Naive thymus-derived CD8-positive, alpha-beta T cell (primary cell): Measurements from ENCODE around the gene ANKH. TPM values are rescaled to one million over a fixed set of nuclear protein-coding genes. Genes with fewer than 3 reads are reported as not detected.

Source experiments
- ATAC-seq, 2 donors: fragments of 150-1000 bp; cut with Tn5 transposase in 1 of 2; sonication (Bioruptor Pico), chemical (Tn5 transposase) in 1 of 2; 1 replicate in 1 of 2; 2 replicates in 1 of 2; pipeline ENCODE4 v1.10.0; 2021; ENCODE audit warnings: mild to moderate bottlenecking in 2 of 2, moderate library complexity in 2 of 2
- POLR2A ChIA-PET: fragments of 350-600 bp; sonication (Branson Sonifier 250); formaldehyde crosslinking; loops from one replicate; lab custom pipeline; 2021; ENCODE audit warnings: antibody characterized with exemption; lab: Charles Lee
- DNase-seq, 10 donors: peaks; one replicate each; pipeline versions ENCODE4 v3.0.0 to v3.0.0-alpha.2; 2020 to 2022
- H3K27ac Mint-ChIP-seq, 10 donors: one replicate each; pipeline ENCODE4 v1.8.0; 2020 to 2022; ENCODE audit warnings: mild to moderate bottlenecking in 10 of 10, mixed read lengths in 10 of 10, moderate library complexity in 4 of 10, inconsistent platforms in 1 of 10
- H3K27me3 Mint-ChIP-seq, 5 donors: one replicate each; pipeline ENCODE4 v1.8.0; 2021 to 2022; ENCODE audit warnings: mixed read lengths in 5 of 5
- H3K36me3 Mint-ChIP-seq, 3 donors: one replicate each; pipeline ENCODE4 v1.8.0; 2020 to 2022; ENCODE audit warnings: mixed read lengths in 3 of 3, mild to moderate bottlenecking in 2 of 3, inconsistent platforms in 1 of 3
- H3K4me1 Mint-ChIP-seq, 4 donors: one replicate each; pipeline ENCODE4 v1.8.0; 2021 to 2022; ENCODE audit warnings: mixed read lengths in 4 of 4
- H3K4me3 Mint-ChIP-seq, 10 donors: one replicate each; pipeline ENCODE4 v1.8.0; 2020 to 2022; ENCODE audit warnings: mild to moderate bottlenecking in 10 of 10, mixed read lengths in 10 of 10, moderate library complexity in 6 of 10, inconsistent platforms in 1 of 10
- H3K9me3 Mint-ChIP-seq, 9 donors: one replicate each; pipeline ENCODE4 v1.8.0; 2020 to 2022; ENCODE audit warnings: mixed read lengths in 9 of 9, mild to moderate bottlenecking in 3 of 9, inconsistent platforms in 1 of 9, moderate library complexity in 1 of 9
- polyA plus RNA-seq, 3 donors: library from polyadenylated mRNA; unstranded; fragments of 300-500 nt; fragmentation: Illumina TruSeq; gene quantifications; one replicate each; pipeline ENCODE4 v1.2.3, GENCODE V29; 2021
- total RNA-seq, 8 experiments: library from RNA in 2 of 8; stranded (reverse) in 2 of 8; gene quantifications; one replicate each; pipeline ENCODE4 v1.2.3 and lab custom pipeline; 2021 to 2026

Gene ANKH
- total and polyA plus RNA-seq, 5 experiments from 2014 or later: 29.1 to 162 (median 41.3) TPM

DNA sequence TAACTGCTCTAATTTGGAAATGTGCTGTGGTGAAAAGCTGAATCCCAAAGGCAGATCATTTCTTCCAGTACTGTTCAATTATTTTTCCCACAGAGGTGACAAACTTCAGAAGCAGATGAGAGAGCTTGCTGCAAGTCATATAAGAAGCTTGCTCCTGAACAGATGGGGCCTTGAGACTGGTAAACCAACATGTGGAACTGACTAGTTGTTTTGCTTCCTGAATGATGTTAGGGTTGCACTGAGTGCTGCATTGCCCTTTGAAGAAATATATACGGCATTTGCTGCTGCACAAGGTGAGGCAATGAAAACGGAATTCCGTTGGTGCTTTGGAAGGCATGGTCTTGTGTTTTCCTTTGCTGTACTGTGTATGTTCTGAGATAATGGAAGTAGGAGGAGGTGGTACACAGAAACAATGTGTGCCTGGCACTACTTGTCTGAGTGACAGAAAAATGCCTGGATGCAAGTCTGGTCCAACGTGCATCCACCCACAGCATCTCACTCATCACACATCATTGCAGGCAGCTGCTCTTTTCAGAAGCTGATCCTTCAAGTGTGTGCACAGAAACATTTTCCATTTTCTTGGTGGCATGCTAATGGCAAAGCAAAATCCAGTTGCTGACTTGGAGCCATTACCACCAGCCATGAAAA is 76.9 kb downstream of the ANKH start:
- POLR2A ChIA-PET: no interaction called here
- DNase-seq: peak in 1 of 10 donors; percentile 11
- Mint-ChIP-seq H3K4me1 (peaks cover 33 to 58% (median 55%) of the 10 kb centered on the region in 4 donors), H3K27me3 (no peaks in the 10 kb centered on the region), H3K9me3 (no peaks in the 10 kb centered on the region), H3K36me3 (peaks cover 0 to 23% (median 18%) of the 10 kb centered on the region in 3 donors), H3K27ac (peak overlapping the region in 8 of 10 donors; percentile 6 to 72 (median 23)), H3K4me3 (no peak overlapping the region)
- ATAC-seq: peak in 1 of 2 donors; percentile 54

DNA sequence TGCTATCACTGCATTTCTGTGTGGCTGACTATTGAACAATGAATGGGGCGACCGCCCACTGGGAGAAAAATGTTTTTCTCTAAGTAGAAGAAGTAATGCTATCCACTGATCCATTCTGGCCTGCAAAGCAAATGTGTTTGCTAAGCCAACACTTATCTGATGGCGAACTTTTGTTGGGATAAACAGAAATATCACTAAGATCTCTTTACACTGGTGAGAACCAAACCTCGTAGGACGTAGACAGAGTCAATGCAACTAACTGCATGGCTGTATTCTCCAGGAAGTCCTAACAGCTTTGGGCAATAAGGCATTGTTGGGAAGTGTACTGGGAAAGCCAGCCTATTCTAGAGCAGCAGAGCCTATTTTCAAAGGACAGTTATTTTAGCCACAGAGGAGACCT is 77.7 kb downstream of the ANKH start:
- no peak for DNase-seq
- POLR2A ChIA-PET: no interaction called here
- Mint-ChIP-seq H3K9me3 (no peaks in the 10 kb centered on the region), H3K27me3 (no peaks in the 10 kb centered on the region), H3K27ac (peak overlapping the region in 3 of 10 donors; percentile 6 to 60 (median 9)), H3K4me3 (no peak overlapping the region), H3K4me1 (peaks cover 33 to 56% (median 50%) of the 10 kb centered on the region in 4 donors), H3K36me3 (peaks cover 0 to 24% (median 18%) of the 10 kb centered on the region in 3 donors)
- no peak for ATAC-seq

DNA sequence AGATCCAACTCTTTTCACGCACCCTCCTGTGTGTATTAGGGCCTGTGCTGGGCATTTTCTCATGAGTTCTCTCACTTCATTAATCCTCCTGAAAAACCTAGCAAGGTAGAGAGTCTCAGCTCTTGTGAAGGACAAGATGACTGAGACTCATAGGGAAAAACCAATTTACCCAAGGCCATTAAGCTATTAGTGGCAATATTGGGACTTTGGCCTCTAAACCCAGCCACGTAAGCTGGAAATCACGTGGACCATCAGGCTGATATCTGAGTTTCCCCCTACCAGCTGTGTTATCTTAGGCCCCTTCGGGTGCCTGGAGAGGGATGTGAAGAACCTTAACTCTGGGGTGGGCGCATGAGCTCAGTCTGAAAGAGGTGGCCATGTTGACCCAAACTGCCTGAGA is 80.7 kb downstream of the ANKH start:
- Mint-ChIP-seq H3K36me3 (peaks cover 0 to 28% (median 12%) of the 10 kb centered on the region in 3 donors), H3K4me3 (peak overlapping the region in 5 of 10 donors; percentile 26 to 60 (median 49))

DNA sequence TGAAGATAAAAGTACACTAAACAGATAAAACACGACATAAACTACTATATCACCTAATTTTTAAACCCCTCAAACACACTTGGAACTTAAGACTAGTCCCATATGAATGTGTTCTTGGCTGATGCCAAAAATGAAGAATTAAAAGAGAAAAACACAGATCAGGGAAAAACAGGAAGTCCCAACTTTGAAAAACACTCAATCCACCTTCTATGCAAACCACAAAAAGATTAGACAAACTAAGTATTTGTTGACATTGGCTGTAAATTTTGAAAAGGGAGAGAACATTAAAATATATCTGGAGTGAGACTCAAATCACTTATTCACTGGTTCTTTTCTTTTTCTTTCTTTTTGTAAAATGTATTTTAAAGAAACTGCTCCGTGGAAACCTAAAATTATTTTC is 81.4 kb downstream of the ANKH start:
- POLR2A ChIA-PET: no interaction called here
- H3K27me3 Mint-ChIP-seq: no peaks in the 10 kb centered on the region
- DNase-seq (no peak), ATAC-seq (no peak)
- peaks cover 0 to 25% (median 12%) of the 10 kb centered on the region in 3 donors for H3K36me3 Mint-ChIP-seq
- peak overlapping the region in 9 of 10 donors; percentile 0 to 86 (median 47) for H3K27ac Mint-ChIP-seq
- H3K9me3 Mint-ChIP-seq: no peaks in the 10 kb centered on the region
- H3K4me3 Mint-ChIP-seq: peak overlapping the region in 9 of 10 donors; percentile 0 to 61 (median 39)
- peaks cover 31 to 68% (median 59%) of the 10 kb centered on the region in 4 donors for H3K4me1 Mint-ChIP-seq

More for the DNA sequence above, 80.7 kb downstream of the ANKH start:
- Mint-ChIP-seq H3K27me3 (no peaks in the 10 kb centered on the region), H3K4me1 (peaks cover 34 to 66% (median 61%) of the 10 kb centered on the region in 4 donors), H3K9me3 (no peaks in the 10 kb centered on the region), H3K27ac (peak overlapping the region in 9 of 10 donors; percentile 6 to 88 (median 60))
- POLR2A ChIA-PET: interaction anchor here (0.6 kb wide), 1 partner anchor 1839 kb away, joined by 4 read pairs; no protein-coding TSS in a partner anchor
- ATAC-seq (no peak), DNase-seq (no peak)

DNA sequence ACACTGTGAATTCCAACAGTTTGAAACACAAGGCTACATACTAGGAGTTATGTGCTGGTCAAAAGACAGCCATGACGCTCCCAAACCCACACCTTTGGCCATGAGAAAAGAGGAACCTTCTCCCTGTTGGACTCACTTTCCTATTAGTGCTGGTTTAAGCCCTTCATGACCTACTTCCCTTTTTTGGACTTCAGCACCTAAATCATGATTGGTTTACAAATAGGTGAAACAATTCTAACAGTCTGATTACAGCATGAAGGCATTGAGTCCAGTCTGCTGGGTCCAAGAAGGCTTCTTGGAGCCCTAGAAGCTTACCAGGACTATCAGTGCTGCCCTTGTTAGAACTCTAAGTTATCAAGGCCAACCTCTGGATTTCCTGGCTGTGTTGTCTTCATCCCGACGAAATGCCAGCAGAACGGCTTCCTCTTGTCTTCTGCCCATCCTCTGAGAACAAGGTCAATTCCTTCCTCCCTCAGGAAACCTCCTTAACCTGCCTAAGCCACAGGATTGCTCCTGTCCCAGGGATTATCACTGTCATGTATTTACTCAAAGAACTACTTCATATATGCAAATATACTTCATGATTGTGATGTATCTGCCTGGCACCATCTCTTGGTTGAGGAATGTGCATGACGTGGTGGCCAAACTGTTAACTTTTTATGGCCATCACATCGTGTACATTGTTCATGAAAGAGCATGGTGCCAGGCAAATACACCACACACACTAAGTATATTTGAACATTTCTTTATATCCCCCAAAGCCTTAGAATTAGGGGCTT is 83.6 kb downstream of the ANKH start:
- POLR2A ChIA-PET: no interaction called here

DNA sequence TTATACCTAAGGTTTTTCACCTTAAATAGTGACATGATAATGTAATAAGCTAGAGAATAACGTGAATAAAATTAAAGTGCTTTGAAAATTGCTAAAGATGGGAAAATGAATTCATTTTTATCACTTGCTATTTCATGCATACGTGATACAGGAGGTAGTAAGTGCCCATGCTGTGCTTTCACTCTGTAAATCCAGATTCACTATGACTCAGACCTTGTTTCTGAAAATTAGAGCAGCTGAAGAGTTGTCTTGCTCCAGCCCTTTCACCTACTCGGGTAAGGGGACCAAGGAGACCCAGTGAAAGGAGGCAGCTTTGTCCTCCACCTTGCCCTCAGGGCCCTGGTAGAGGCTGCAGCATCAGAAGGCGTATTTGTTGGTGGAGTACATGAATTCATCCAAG is 87.9 kb downstream of the ANKH start:
- no peaks in the 10 kb centered on the region for H3K27me3 Mint-ChIP-seq
- peaks cover 4 to 39% (median 20%) of the 10 kb centered on the region in 3 donors for H3K36me3 Mint-ChIP-seq
- DNase-seq (no peak), ATAC-seq (no peak)
- POLR2A ChIA-PET: interaction anchor here (0.6 kb wide), 1 partner anchor 26 kb away, joined by 3 read pairs; no protein-coding TSS in a partner anchor
- peak overlapping the region in 1 of 10 donors; percentile 35 for H3K27ac Mint-ChIP-seq
- peaks cover 27 to 69% (median 45%) of the 10 kb centered on the region in 4 donors for H3K4me1 Mint-ChIP-seq
- no peaks in the 10 kb centered on the region for H3K9me3 Mint-ChIP-seq
- no peak overlapping the region for H3K4me3 Mint-ChIP-seq

More for the DNA sequence above, 83.6 kb downstream of the ANKH start:
- no peaks in the 10 kb centered on the region for H3K9me3 Mint-ChIP-seq
- ATAC-seq (no peak), DNase-seq (no peak)
- H3K4me3 Mint-ChIP-seq: no peak overlapping the region
- H3K4me1 Mint-ChIP-seq: peaks cover 24 to 62% (median 51%) of the 10 kb centered on the region in 4 donors
- H3K27me3 Mint-ChIP-seq: no peaks in the 10 kb centered on the region
- peaks cover 4 to 31% (median 15%) of the 10 kb centered on the region in 3 donors for H3K36me3 Mint-ChIP-seq
- H3K27ac Mint-ChIP-seq: peak overlapping the region in 5 of 10 donors; percentile 17 to 54 (median 47)

DNA sequence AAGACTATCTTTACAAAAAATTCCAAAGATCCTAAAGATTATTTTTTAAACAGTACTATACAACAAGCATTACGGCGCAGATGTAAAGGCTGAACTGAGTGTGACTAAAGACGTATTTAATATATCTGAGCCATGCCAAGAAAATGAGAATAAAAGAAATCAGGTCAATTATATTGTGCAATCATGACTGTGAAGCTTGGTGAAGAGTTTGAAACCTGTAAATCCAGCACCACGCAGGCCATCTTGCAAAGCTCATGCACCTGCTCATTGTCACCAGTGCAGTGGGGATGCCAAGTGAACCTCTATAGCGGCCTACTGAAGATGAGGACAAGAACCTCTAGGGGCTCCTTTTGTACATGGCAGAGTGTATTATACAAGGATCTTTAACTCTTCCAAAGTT is 89.0 kb downstream of the ANKH start:
- POLR2A ChIA-PET: no interaction called here
- H3K36me3 Mint-ChIP-seq: peaks cover 4 to 40% (median 17%) of the 10 kb centered on the region in 3 donors
- H3K4me3 Mint-ChIP-seq: no peak overlapping the region
- ATAC-seq (no peak), DNase-seq (no peak)
- peaks cover 31 to 68% (median 41%) of the 10 kb centered on the region in 4 donors for H3K4me1 Mint-ChIP-seq
- H3K27ac Mint-ChIP-seq: no peak overlapping the region
- H3K9me3 Mint-ChIP-seq: no peaks in the 10 kb centered on the region
- no peaks in the 10 kb centered on the region for H3K27me3 Mint-ChIP-seq

DNA sequence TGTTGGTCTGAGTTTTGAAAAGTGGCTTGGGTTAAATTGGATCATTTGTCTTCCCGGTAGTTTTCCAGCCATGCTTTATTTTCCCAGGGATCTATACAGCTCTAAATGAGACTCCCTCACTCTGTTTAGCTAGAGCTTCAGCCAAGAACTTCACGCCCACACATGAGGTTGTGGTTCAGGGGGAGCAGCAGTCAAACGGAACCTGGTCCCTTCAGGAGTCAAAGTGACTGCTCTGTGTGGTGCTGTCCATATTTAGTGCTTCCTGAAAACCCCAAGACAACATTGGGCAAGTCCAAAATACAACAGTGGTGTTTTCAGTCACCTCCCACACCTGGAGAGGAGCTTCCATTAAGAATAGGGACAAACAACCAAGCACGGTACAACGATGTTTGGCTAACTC is 90.5 kb downstream of the ANKH start:
- POLR2A ChIA-PET: no interaction called here
- H3K36me3 Mint-ChIP-seq: peaks cover 4 to 36% (median 17%) of the 10 kb centered on the region in 3 donors
- no peak for DNase-seq
- no peak overlapping the region for H3K4me3 Mint-ChIP-seq
- no peak for ATAC-seq
- H3K27me3 Mint-ChIP-seq: no peaks in the 10 kb centered on the region
- H3K9me3 Mint-ChIP-seq: no peaks in the 10 kb centered on the region
- peaks cover 30 to 60% (median 41%) of the 10 kb centered on the region in 4 donors for H3K4me1 Mint-ChIP-seq
- peak overlapping the region in 3 of 10 donors; percentile 31 to 71 (median 71) for H3K27ac Mint-ChIP-seq

DNA sequence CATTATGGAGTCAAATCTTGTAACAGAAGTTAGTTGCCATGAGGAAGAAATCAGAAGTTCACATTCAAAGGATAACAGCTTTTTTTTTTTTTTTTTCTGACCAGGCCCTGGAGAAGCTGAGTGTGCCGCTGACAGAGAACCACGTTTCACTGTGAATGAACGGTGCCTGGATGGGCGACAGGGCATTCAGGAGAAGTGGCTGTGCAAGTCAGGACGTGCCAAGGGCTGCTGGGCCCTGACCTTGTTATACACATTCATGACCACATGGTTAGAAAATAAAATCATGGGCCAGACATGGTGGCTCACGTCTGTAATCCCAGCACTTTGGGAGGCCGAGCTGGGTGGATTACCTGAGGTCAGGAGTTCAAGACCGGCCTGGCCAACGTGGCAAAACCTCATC is 91.6 kb downstream of the ANKH start:
- Mint-ChIP-seq H3K27ac (peak overlapping the region in 2 of 10 donors; percentile 12 to 28), H3K4me1 (peaks cover 28 to 63% (median 46%) of the 10 kb centered on the region in 4 donors), H3K36me3 (peaks cover 4 to 35% (median 21%) of the 10 kb centered on the region in 3 donors), H3K9me3 (no peaks in the 10 kb centered on the region), H3K27me3 (no peaks in the 10 kb centered on the region), H3K4me3 (no peak overlapping the region)
- no peak for ATAC-seq
- DNase-seq: no peak
- POLR2A ChIA-PET: interaction anchor here (0.7 kb wide), 1 partner anchor 27 kb away, joined by 5 read pairs; no protein-coding TSS in a partner anchor

DNA sequence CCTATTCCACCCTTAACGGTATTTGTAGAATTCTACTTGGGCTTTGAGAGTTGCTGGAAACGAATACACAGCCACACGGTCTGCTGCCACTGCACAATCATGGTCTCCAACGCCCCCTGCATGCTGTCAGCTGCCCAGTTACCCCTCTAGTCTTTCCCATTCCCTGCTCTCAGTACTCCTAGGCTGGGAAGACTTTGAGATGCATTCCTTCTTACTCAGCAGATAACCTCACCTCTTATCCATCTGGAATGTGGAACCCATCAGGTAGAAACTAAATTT is 92.8 kb downstream of the ANKH start:
- Mint-ChIP-seq H3K36me3 (peaks cover 2 to 31% (median 19%) of the 10 kb centered on the region in 3 donors), H3K4me1 (peaks cover 27 to 60% (median 44%) of the 10 kb centered on the region in 4 donors)

DNA sequence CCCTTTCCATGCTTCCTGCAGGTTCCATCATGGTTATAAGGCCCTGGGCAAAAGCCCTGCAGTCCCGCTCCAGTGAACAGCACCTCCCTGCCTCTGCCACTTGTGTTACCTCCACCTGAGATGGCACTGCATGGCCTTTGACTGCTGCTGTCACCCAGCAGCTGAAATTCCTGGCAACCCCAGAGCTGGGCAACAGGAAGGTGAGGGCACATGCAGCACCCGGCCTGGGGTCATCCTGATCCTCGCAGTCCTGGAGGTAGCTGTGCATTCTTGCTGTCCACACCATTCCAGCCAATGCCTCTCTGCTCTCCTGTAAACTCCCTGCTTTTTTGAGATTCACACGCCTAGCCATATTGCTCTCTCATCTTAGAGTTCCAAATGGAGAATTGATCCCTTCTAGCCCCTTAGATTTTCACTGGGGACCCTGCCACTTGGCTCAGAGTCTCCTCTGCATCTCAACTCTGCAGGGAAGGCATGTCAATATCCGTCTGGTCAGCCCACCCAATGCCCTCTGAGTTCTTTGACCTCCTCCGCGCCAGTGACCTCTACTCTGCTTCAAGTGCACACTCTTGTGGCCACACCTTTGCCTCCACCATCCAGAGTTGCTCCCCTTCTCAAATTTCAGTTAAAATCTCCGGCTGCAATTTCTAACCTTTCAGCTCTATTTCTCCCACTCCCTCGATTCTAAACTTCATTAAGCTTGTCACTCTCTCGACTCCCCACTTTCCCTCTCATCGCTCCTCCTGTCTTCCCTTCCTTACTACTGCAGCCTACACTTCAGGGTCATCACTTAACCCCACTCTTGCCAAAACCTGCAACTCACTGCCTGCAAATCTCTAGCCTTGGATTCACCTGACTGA is 93.4 kb downstream of the ANKH start:
- H3K9me3 Mint-ChIP-seq: no peaks in the 10 kb centered on the region
- no peak overlapping the region for H3K4me3 Mint-ChIP-seq
- POLR2A ChIA-PET: no interaction called here
- H3K27ac Mint-ChIP-seq: peak overlapping the region in 4 of 10 donors; percentile 31 to 43 (median 34)
- peaks cover 0 to 30% (median 19%) of the 10 kb centered on the region in 3 donors for H3K36me3 Mint-ChIP-seq
- H3K4me1 Mint-ChIP-seq: peaks cover 24 to 61% (median 44%) of the 10 kb centered on the region in 4 donors
- DNase-seq (no peak), ATAC-seq (no peak)
- H3K27me3 Mint-ChIP-seq: no peaks in the 10 kb centered on the region

More for the DNA sequence above, 92.8 kb downstream of the ANKH start:
- peak overlapping the region in 3 of 10 donors; percentile 4 to 32 (median 31) for H3K27ac Mint-ChIP-seq
- no peak overlapping the region for H3K4me3 Mint-ChIP-seq
- DNase-seq: no peak
- no peaks in the 10 kb centered on the region for H3K9me3 Mint-ChIP-seq
- POLR2A ChIA-PET: no interaction called here
- no peaks in the 10 kb centered on the region for H3K27me3 Mint-ChIP-seq
- no peak for ATAC-seq

DNA sequence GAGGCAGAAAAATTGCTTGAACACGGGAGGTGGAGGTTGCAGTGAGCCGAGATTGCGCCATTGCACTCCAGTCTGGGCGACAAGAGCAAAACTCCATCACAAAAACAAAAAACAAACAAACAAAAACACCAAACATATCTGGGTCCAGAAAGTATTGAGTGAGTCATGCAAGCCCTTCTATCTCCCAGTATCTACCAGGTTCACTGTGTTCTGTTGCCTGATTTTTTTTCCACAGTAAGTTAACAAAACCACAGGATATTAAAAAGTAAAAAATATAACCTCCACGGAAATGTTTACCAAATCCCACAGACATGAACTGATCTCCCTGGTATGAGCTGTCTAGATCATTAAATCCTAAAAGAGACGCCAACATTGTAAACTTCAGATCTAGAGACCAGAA is 94.4 kb downstream of the ANKH start:
- H3K27me3 Mint-ChIP-seq: no peaks in the 10 kb centered on the region
- ATAC-seq (no peak), DNase-seq (no peak)
- no peak overlapping the region for H3K4me3 Mint-ChIP-seq
- POLR2A ChIA-PET: no interaction called here
- peaks cover 24 to 61% (median 48%) of the 10 kb centered on the region in 4 donors for H3K4me1 Mint-ChIP-seq
- peaks cover 0 to 33% (median 19%) of the 10 kb centered on the region in 3 donors for H3K36me3 Mint-ChIP-seq
- no peak overlapping the region for H3K27ac Mint-ChIP-seq
- H3K9me3 Mint-ChIP-seq: no peaks in the 10 kb centered on the region
